ENCODE data around the gene HBG2. TPM values are rescaled to one million over a fixed set of nuclear protein-coding genes. Genes with fewer than 3 reads are reported as not detected.

HBG2 gene
- total and polyA plus RNA-seq, 2 experiments from 2014 or later = not detected

- 50 to 58% methylated on average over 1 of the region's 1 CpG for WGBS, 2 experiments (ENCODE audit: low coverage in 1 of 2, low lambda C conversion rate in 2 of 2, missing lambda C conversion rate in 2 of 2)
- Histone ChIP-seq H3K4me2 (ENCODE audit: unreplicated experiment) (no peak overlapping the region), H3K27me3 (replicated peaks; ENCODE audit: insufficient read depth) (no peaks in the 10 kb centered on the region), H2AFZ (no peak overlapping the region), H3K27ac (no peak overlapping the region), H3K4me1 (ENCODE audit: insufficient read depth) (peaks cover 15% of the 10 kb centered on the region), H3K36me3 (ENCODE audit: low read depth) (no peaks in the 10 kb centered on the region), H3K79me2 (ENCODE audit: insufficient read depth) (no peaks in the 10 kb centered on the region), H3K9ac (no peak overlapping the region), H3K4me3 (no peak overlapping the region), H3K9me3 (ENCODE audit: low read depth) (no peaks in the 10 kb centered on the region), H4K20me1 (ENCODE audit: insufficient read depth) (no peaks in the 10 kb centered on the region), H3F3A (ENCODE audit: insufficient read depth) (peaks cover 14% of the 10 kb centered on the region; the same call in 1 of the 2 replicates), H3K9me2 (ENCODE audit: insufficient read depth) (no peaks in the 10 kb centered on the region)
- no peak for DNase-seq
- TF ChIP-seq EZH2phosphoT487 (IDR thresholded peaks at IDR 0.05; ENCODE audit: insufficient read depth, low read depth) = no peak
- no peak for TF ChIP-seq EZH2 (IDR thresholded peaks at IDR 0.05; ENCODE audit: insufficient read depth, poor library complexity, severe bottlenecking)
- in situ Hi-C loops (cut with MboI) = no loop called here
These were observed 23.3 kb upstream of the HBG2 start for GRCh38 chr11:5277807-5278382.

- DNase-seq = no peak
- Histone ChIP-seq H4K20me1 (ENCODE audit: insufficient read depth) (no peaks in the 10 kb centered on the region), H3K9me3 (ENCODE audit: low read depth) (no peaks in the 10 kb centered on the region), H3K4me2 (ENCODE audit: unreplicated experiment) (no peak overlapping the region), H3K27me3 (replicated peaks; ENCODE audit: insufficient read depth) (no peaks in the 10 kb centered on the region), H3F3A (ENCODE audit: insufficient read depth) (peaks cover 10% of the 10 kb centered on the region; the same call in 1 of the 2 replicates), H3K9ac (no peak overlapping the region), H3K9me2 (ENCODE audit: insufficient read depth) (no peaks in the 10 kb centered on the region), H3K4me1 (ENCODE audit: insufficient read depth) (peaks cover 15% of the 10 kb centered on the region), H3K4me3 (no peak overlapping the region), H2AFZ (no peak overlapping the region), H3K79me2 (ENCODE audit: insufficient read depth) (no peaks in the 10 kb centered on the region), H3K36me3 (ENCODE audit: low read depth) (no peaks in the 10 kb centered on the region), H3K27ac (no peak overlapping the region)
- no peak for TF ChIP-seq EZH2phosphoT487 (IDR thresholded peaks at IDR 0.05; ENCODE audit: insufficient read depth, low read depth)
- TF ChIP-seq EZH2 (IDR thresholded peaks at IDR 0.05; ENCODE audit: insufficient read depth, poor library complexity, severe bottlenecking) = no peak
- WGBS, 2 experiments (ENCODE audit: low coverage in 1 of 2, low lambda C conversion rate in 2 of 2, missing lambda C conversion rate in 2 of 2) = 85 to 100% methylated on average over 2 of the region's 2 CpGs
- in situ Hi-C loops (cut with MboI) = no loop called here
These were observed 22.1 kb upstream of the HBG2 start for GRCh38 chr11:5276697-5277096.

- H4K20me1 ChIP-seq (ENCODE audit: insufficient read depth) = no peaks in the 10 kb centered on the region
- 83 to 84% methylated on average over 6 of the region's 6 CpGs for WGBS, 2 experiments (ENCODE audit: low coverage in 1 of 2, low lambda C conversion rate in 2 of 2, missing lambda C conversion rate in 2 of 2)
- TF ChIP-seq EZH2 (IDR thresholded peaks at IDR 0.05; ENCODE audit: insufficient read depth, poor library complexity, severe bottlenecking) (no peak), EZH2phosphoT487 (IDR thresholded peaks at IDR 0.05; ENCODE audit: insufficient read depth, low read depth) (no peak)
- H3K4me2 ChIP-seq (ENCODE audit: unreplicated experiment) = no peak overlapping the region
- no peaks in the 10 kb centered on the region for H3K79me2 ChIP-seq (ENCODE audit: insufficient read depth)
- H3K27me3 ChIP-seq (replicated peaks; ENCODE audit: insufficient read depth) = no peaks in the 10 kb centered on the region
- H2AFZ ChIP-seq = no peak overlapping the region
- H3K9ac ChIP-seq = no peak overlapping the region
- in situ Hi-C loops (cut with MboI) = no loop called here
- H3K4me1 ChIP-seq (ENCODE audit: insufficient read depth) = peaks cover 9% of the 10 kb centered on the region; the same call in 1 of the 2 replicates
- H3K9me3 ChIP-seq (ENCODE audit: low read depth) = no peaks in the 10 kb centered on the region
- H3K27ac ChIP-seq = no peak overlapping the region
- H3K4me3 ChIP-seq = no peak overlapping the region
- H3K36me3 ChIP-seq (ENCODE audit: low read depth) = no peaks in the 10 kb centered on the region
- DNase-seq = no peak
- no peaks in the 10 kb centered on the region for H3F3A ChIP-seq (ENCODE audit: insufficient read depth)
- H3K9me2 ChIP-seq (ENCODE audit: insufficient read depth) = no peaks in the 10 kb centered on the region
These were observed 21.0 kb upstream of the HBG2 start for GRCh38 chr11:5275369-5276110.

GRCh38 chr11:5274395-5274794 lies 19.8 kb upstream of the HBG2 start:
- no peaks in the 10 kb centered on the region for H3K9me3 ChIP-seq (ENCODE audit: low read depth)
- TF ChIP-seq EZH2 (IDR thresholded peaks at IDR 0.05; ENCODE audit: insufficient read depth, poor library complexity, severe bottlenecking) = no peak
- no peaks in the 10 kb centered on the region for H3K9me2 ChIP-seq (ENCODE audit: insufficient read depth)
- no peak overlapping the region for H3K27ac ChIP-seq
- no peak overlapping the region for H2AFZ ChIP-seq
- no peaks in the 10 kb centered on the region for H3K27me3 ChIP-seq (replicated peaks; ENCODE audit: insufficient read depth)
- no peak for DNase-seq
- H3K36me3 ChIP-seq (ENCODE audit: low read depth) = no peaks in the 10 kb centered on the region
- H4K20me1 ChIP-seq (ENCODE audit: insufficient read depth) = no peaks in the 10 kb centered on the region
- no peaks in the 10 kb centered on the region for H3F3A ChIP-seq (ENCODE audit: insufficient read depth)
- H3K79me2 ChIP-seq (ENCODE audit: insufficient read depth) = no peaks in the 10 kb centered on the region
- H3K9ac ChIP-seq = no peak overlapping the region
- in situ Hi-C loops (cut with MboI) = no loop called here
- 83% methylated on average over 5 of the region's 5 CpGs for WGBS, 2 experiments (ENCODE audit: low coverage in 1 of 2, low lambda C conversion rate in 2 of 2, missing lambda C conversion rate in 2 of 2)
- no peak overlapping the region for H3K4me2 ChIP-seq (ENCODE audit: unreplicated experiment)
- no peak overlapping the region for H3K4me3 ChIP-seq
- H3K4me1 ChIP-seq (ENCODE audit: insufficient read depth) = 0 out of 2 replicates have a peak, but pooled peaks cover 3% of the 10 kb centered on the region

Measured in GM23248 (cell line).